OCI-LY3 (cell line): ENCODE data around the gene OXTR.

Source experiments
- H2AFZ ChIP-seq: fragments of 200-600, 300-600 bp; shearing (Covaris generic); 2 replicates; pipeline ENCODE4 v1.6.0; 2014; ENCODE audit warnings: antibody characterized with exemption, low read depth, low read length
- H3K27ac ChIP-seq: fragments of 200-600, 300-600 bp; sonication (generic); 2 replicates; pipeline ENCODE4 v1.5.1; 2014; ENCODE audit warnings: mild to moderate bottlenecking, low read length, moderate library complexity, mixed read lengths
- H3K27me3 ChIP-seq: fragments of 200-600, 300-600 bp; sonication (generic); 2 replicates; pipeline ENCODE4 v1.6.1; 2014; ENCODE audit warnings: low read depth, low read length, mixed read lengths
- H3K36me3 ChIP-seq: fragments of 200-600, 300-600 bp; sonication (generic); replicated peaks from 2 replicates; pipeline ENCODE3; 2014; ENCODE audit warnings: low read depth, low read length, mixed read lengths
- H3K4me1 ChIP-seq: fragments of 300-600, 200-600 bp; sonication (generic); 2 replicates; pipeline ENCODE4 v1.6.1; 2014; ENCODE audit warnings: low read length, mixed read lengths
- H3K4me2 ChIP-seq: fragments of 200-600, 300-600 bp; sonication (generic); 2 replicates; pipeline ENCODE4 v1.6.1; 2014; ENCODE audit warnings: low read length, mixed read lengths
- H3K4me3 ChIP-seq: fragments of 300-600, 200-600 bp; sonication (generic); 2 replicates; pipeline ENCODE4 v1.5.1; 2014; ENCODE audit warnings: antibody characterized with exemption, mild to moderate bottlenecking, low read length, moderate library complexity
- H3K79me2 ChIP-seq: fragments of 300-600, 200-600 bp; shearing (Covaris generic); 2 replicates; pipeline ENCODE4 v1.6.1; 2014; ENCODE audit warnings: mild to moderate bottlenecking, low read length, mixed read lengths
- H3K9ac ChIP-seq: fragments of 300-600, 200-600 bp; shearing (Covaris generic); 2 replicates; pipeline ENCODE4 v1.6.0; 2014; ENCODE audit warnings: mild to moderate bottlenecking, low read length, moderate library complexity
- H3K9me3 ChIP-seq: fragments of 200-600, 300-600 bp; shearing (Covaris generic); 2 replicates; pipeline ENCODE4 v1.6.1; 2014; ENCODE audit warnings: low read length, mixed read lengths; ENCODE audit not compliant: insufficient read depth
- H4K20me1 ChIP-seq: fragments of 200-600, 300-600 bp; sonication (generic); 2 replicates; pipeline ENCODE4 v1.6.1; 2016; ENCODE audit warnings: low read length, mixed read lengths; ENCODE audit not compliant: insufficient read depth
- EZH2phosphoT487 ChIP-seq: fragments of 200-600 bp; shearing (Covaris generic); IDR thresholded peaks from 2 replicates; pipeline ENCODE4 v1.6.1; 2018; ENCODE audit warnings: antibody characterized with exemption, mixed run types, low read depth
- TF ChIP-seq, protein P1 (sequence below): fragments of 200-600, 300-600 bp; sonication (generic); IDR thresholded peaks from 2 replicates; pipeline ENCODE4 v1.5.1; 2014; ENCODE audit warnings: antibody characterized with exemption, low read length, low read depth

Gene OXTR

DNA sequence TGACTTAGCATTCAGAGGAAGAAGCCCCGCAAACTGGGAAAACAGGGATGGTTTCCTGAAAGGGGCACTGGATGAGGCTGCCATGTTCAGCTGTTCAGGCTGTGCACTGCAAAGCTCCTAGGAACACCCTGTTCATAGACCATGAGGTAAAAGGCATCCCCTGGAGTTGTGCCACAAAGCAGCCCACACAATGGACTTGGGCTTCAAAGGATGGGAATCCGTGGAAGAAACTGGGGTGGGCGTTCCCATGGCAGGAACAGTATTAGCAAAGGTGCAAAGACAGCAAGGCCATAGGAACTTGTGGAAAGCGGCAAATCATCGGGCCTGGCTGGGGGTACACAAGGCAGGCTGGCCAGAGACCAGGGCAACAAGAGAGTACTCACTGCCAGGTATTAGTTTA is 8.9 kb downstream of the OXTR start:
- no peak overlapping the region for H2AFZ ChIP-seq
- H3K27me3 ChIP-seq, result no peaks in the 10 kb centered on the region
- no peak overlapping the region for H3K9ac ChIP-seq
- peaks cover 70% of the 10 kb centered on the region for H3K4me1 ChIP-seq
- peaks cover 15% of the 10 kb centered on the region for H3K36me3 ChIP-seq
- no peak overlapping the region for H3K4me2 ChIP-seq
- H4K20me1 ChIP-seq, result no peaks in the 10 kb centered on the region
- no peak overlapping the region for H3K27ac ChIP-seq
- peaks cover 5% of the 10 kb centered on the region; the same call in 1 of the 2 replicates for H3K79me2 ChIP-seq
- TF ChIP-seq EZH2phosphoT487, result no peak
- TF ChIP-seq, protein P1, sequence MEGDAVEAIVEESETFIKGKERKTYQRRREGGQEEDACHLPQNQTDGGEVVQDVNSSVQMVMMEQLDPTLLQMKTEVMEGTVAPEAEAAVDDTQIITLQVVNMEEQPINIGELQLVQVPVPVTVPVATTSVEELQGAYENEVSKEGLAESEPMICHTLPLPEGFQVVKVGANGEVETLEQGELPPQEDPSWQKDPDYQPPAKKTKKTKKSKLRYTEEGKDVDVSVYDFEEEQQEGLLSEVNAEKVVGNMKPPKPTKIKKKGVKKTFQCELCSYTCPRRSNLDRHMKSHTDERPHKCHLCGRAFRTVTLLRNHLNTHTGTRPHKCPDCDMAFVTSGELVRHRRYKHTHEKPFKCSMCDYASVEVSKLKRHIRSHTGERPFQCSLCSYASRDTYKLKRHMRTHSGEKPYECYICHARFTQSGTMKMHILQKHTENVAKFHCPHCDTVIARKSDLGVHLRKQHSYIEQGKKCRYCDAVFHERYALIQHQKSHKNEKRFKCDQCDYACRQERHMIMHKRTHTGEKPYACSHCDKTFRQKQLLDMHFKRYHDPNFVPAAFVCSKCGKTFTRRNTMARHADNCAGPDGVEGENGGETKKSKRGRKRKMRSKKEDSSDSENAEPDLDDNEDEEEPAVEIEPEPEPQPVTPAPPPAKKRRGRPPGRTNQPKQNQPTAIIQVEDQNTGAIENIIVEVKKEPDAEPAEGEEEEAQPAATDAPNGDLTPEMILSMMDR, result no peak
- no peak overlapping the region for H3K4me3 ChIP-seq
- H3K9me3 ChIP-seq, result no peaks in the 10 kb centered on the region

DNA sequence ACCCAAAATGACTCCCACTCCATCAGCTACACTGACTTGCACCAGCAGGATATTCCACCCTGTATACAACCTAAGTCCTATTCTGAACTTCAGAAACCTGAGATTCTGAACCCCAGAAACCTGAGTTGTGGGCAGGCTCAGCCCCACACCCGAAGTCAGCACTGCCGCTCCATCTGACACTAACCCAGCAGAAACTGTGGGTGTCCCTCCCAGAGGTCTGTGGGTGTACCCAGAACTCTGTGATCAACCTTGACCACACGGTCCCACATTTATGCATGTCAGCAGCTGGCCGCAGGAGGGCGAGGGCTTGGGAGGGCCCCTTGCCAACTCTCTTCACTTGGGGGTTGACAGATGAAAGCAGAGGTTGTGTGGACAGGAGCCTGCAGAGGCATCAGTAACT is 9.3 kb downstream of the OXTR start:
- no peak overlapping the region for H2AFZ ChIP-seq
- no peak overlapping the region for H3K9ac ChIP-seq
- H3K79me2 ChIP-seq, result peaks cover 5% of the 10 kb centered on the region; the same call in 1 of the 2 replicates
- H3K27ac ChIP-seq, result peak overlapping the region; percentile 82
- no peaks in the 10 kb centered on the region for H3K27me3 ChIP-seq
- peaks cover 66% of the 10 kb centered on the region for H3K4me1 ChIP-seq
- TF ChIP-seq, protein P1, result no peak
- TF ChIP-seq EZH2phosphoT487, result no peak
- no peak overlapping the region for H3K4me2 ChIP-seq
- H3K36me3 ChIP-seq, result peaks cover 15% of the 10 kb centered on the region
- no peaks in the 10 kb centered on the region for H3K9me3 ChIP-seq
- H4K20me1 ChIP-seq, result no peaks in the 10 kb centered on the region
- H3K4me3 ChIP-seq, result no peak overlapping the region

DNA sequence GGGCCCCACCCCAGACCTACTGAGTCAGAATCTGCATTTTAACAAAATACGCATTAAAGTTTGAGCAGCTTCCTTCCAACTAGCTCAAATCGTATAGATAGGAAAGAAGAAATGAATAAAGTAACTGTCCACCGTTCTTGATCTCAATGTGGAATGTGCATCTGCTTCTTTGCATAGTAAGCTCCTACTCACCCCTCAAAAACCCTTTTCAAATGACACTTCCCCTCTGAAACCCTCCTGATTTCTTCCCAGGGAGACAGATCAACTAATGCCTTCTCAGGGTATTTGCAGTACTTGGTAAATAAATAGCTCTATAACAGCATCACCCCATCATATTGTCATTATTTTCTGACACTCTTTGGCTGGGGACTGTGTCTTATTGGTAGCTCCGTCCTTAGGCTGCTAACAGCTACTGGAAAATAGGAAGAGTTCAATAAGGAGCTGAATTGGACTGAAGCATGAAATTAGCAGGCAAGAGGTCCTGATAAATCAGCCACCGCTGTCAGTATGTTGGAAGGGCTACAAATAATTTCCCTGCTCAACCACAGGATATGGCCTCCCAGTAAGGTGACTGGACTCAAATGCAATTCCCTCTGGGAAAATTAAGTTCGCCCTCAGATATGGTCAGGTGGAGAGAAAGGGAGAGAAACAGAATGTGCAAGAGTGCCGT is 10.2 kb downstream of the OXTR start:
- TF ChIP-seq EZH2phosphoT487, result no peak
- TF ChIP-seq, protein P1, result no peak
- H3K79me2 ChIP-seq, result peaks cover 5% of the 10 kb centered on the region; the same call in 1 of the 2 replicates
- no peak overlapping the region for H2AFZ ChIP-seq

DNA sequence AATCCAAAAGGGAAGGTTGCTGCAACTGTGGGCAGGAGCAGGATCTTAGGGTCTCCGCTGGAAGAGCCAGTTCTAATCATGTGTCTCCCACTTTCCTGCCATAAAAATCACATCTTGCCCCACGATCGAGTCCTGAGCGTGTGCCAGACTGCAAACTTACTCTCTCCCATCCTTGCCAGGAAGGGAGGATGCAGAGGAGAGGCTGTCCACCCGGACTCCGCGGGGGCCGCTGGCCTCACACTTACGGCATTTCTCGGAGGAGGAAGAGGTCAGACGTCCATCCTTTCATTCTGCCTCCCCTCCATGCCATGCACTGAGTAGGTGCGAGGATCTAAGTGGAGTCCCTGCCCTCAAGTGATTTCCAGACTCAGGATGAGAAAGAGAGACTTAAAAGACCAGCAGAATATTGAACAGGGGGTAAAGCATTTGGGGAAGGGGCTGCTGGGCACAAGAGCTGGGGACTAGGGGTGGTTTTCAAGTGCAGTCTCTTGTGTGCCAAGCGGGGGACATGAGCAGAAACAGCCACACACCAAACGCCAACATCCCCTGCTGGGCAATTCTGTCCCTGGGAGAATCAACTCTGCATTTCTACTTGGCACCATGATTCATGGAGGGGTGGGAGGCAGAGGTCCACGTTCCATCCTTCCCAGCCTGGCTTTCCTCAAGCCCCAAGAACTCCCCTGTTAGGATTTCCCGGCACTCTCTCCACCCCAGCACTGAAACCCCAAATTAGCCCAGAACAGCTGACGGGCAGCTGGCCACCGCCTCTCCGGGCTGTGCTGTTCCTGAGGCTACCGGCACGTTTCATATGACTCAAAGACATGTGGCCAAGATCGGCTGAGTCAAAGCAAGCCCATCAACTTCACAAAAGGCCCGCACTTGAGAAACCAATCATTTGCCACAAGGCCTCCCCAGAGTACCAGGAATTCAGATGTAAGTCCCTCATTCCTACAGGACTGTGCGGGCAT is 11.6 kb downstream of the OXTR start:
- Histone ChIP-seq H3K4me1 (peaks cover 49% of the 10 kb centered on the region), H3K4me2 (peak overlapping the region; percentile 38), H2AFZ (no peak overlapping the region), H3K9me3 (no peaks in the 10 kb centered on the region), H4K20me1 (no peaks in the 10 kb centered on the region), H3K36me3 (peaks cover 15% of the 10 kb centered on the region), H3K27me3 (no peaks in the 10 kb centered on the region), H3K9ac (peak overlapping the region; percentile 28; the same call in 1 of the 2 replicates), H3K27ac (peak overlapping the region; percentile 82), H3K4me3 (peak overlapping the region; percentile 18; the same call in 1 of the 2 replicates), H3K79me2 (peaks cover 5% of the 10 kb centered on the region; the same call in 1 of the 2 replicates)
- TF ChIP-seq, protein P1, result no peak
- no peak for TF ChIP-seq EZH2phosphoT487

More for the DNA sequence above, 10.2 kb downstream of the OXTR start:
- Histone ChIP-seq H4K20me1 (no peaks in the 10 kb centered on the region), H3K36me3 (peaks cover 11% of the 10 kb centered on the region), H3K27me3 (no peaks in the 10 kb centered on the region), H3K4me2 (peak overlapping the region; percentile 38), H3K4me1 (peaks cover 57% of the 10 kb centered on the region), H3K9me3 (no peaks in the 10 kb centered on the region), H3K4me3 (peak overlapping the region; percentile 18; the same call in 1 of the 2 replicates), H3K9ac (peak overlapping the region; percentile 28; the same call in 1 of the 2 replicates), H3K27ac (peak overlapping the region; percentile 82)
